Muscle layer of duodenum (tissue), 2 donors: ENCODE data around the gene CYP4B1.
A peak's percentile ranks its signal among the peaks of the same experiment; 100 is the strongest.
"Not testable (repeated sequence)": the region's sequence is repeated elsewhere in the genome, so short reads cannot be mapped to it uniquely, and the experiment has no call there.

Experiments used
- H3K27ac ChIP-seq: one replicate; pipeline ENCODE4 v1.7.0; 2013; ENCODE audit warnings: mild to moderate bottlenecking, low read length
- H3K27me3 ChIP-seq: one replicate; pipeline ENCODE4 v1.7.0; 2013; ENCODE audit warnings: low read depth, mild to moderate bottlenecking, control low read depth, low read length
- H3K36me3 ChIP-seq, 2 donors: one replicate each; pipeline ENCODE4 v1.7.0; 2013; ENCODE audit warnings: low read length in 2 of 2, control low read depth in 1 of 2, mild to moderate bottlenecking in 1 of 2; ENCODE audit not compliant: insufficient read depth in 2 of 2, control insufficient read depth in 1 of 2
- H3K4me1 ChIP-seq, 2 donors: one replicate each; pipeline ENCODE4 v1.7.0; 2013; ENCODE audit warnings: low read length in 2 of 2, mild to moderate bottlenecking in 2 of 2, control low read depth in 1 of 2, moderate library complexity in 1 of 2; ENCODE audit not compliant: insufficient read depth in 2 of 2, control insufficient read depth in 1 of 2
- H3K4me3 ChIP-seq, 2 donors: one replicate each; pipeline ENCODE4 v1.7.0; 2013; ENCODE audit warnings: low read length in 2 of 2, low read depth in 1 of 2, mild to moderate bottlenecking in 1 of 2
- H3K9me3 ChIP-seq, 2 donors: one replicate each; pipeline ENCODE4 v1.7.0; 2013; ENCODE audit warnings: low read length in 2 of 2, control low read depth in 1 of 2, mild to moderate bottlenecking in 1 of 2; ENCODE audit not compliant: control insufficient read depth in 1 of 2
- donor health status: healthy.

Gene CYP4B1

GRCh38 chr1:46798810-46799209 is at the start of gene CYP4B1:
TSS of gene CYP4B1 (plus strand) at chr1:46799046. CDS start at chr1:46799082, 36 bp downstream.
- Histone ChIP-seq H3K27me3 (no peaks in the 10 kb centered on the region), H3K4me1 (peaks cover 0 to 5% of the 10 kb centered on the region in 2 donors), H3K9me3 (no peaks in the 10 kb centered on the region), H3K27ac (no peak within 1 kb of the TSS), H3K36me3 (no peaks in the 10 kb centered on the region), H3K4me3 (no peak within 1 kb of the TSS)

DNA sequence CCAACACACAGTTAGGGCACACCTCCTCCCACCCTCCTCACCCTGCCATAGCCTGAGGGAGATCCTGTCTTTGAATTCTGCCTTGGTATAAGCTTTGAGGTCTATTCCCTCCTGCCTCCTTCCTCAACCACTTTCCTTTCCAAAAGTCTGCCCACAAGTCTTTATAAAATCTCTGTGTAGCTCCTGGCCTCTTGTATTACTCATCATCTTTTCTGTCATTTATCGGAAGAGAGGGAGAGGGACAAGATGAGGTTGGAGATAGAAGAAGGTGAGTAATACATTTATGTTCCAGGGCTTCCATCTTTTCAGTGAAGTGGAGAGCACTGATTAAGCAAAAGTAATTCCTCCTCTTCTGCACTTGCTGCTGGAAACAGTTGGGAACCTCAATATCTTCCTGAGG is 49.4 kb upstream of the CYP4B1 start:
- H3K4me1 ChIP-seq: no peaks in the 10 kb centered on the region
- no peaks in the 10 kb centered on the region for H3K36me3 ChIP-seq
- no peak overlapping the region for H3K4me3 ChIP-seq
- no peaks in the 10 kb centered on the region for H3K9me3 ChIP-seq
- H3K27me3 ChIP-seq: no peaks in the 10 kb centered on the region
- no peak overlapping the region for H3K27ac ChIP-seq

DNA sequence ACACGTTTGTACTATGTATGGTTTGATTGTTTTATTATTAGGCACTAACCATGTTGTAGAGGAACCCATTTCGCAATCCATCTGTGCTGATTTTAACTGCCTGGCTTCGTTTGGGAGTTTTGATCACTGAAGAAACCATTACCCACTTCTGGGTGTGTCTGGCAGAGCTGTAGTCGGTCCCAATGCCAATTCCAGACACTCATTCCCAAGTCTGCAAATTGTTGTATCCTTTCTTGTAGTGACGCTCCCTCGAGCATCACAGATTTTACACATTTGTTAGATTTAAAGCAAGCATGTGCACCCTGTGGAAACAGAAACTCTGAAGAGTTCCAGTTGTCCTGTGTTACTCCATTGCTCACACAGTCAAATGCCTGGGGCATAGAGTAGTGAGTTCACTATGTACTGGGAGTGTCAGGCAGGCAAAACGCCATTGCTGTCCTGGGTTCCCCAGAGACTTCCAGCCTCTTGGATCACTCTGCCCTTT is 48.9 kb upstream of the CYP4B1 start:
- Histone ChIP-seq H3K9me3 (no peaks in the 10 kb centered on the region), H3K4me1 (no peaks in the 10 kb centered on the region), H3K27me3 (no peaks in the 10 kb centered on the region), H3K36me3 (no peaks in the 10 kb centered on the region), H3K4me3 (no peak overlapping the region), H3K27ac (no peak overlapping the region)

GRCh38 chr1:46753985-46754384 is 44.9 kb upstream of the CYP4B1 start:
- no peaks in the 10 kb centered on the region for H3K27me3 ChIP-seq
- no peaks in the 10 kb centered on the region for H3K9me3 ChIP-seq
- no peak overlapping the region for H3K4me3 ChIP-seq
- H3K36me3 ChIP-seq: no peaks in the 10 kb centered on the region
- no peak overlapping the region for H3K27ac ChIP-seq
- H3K4me1 ChIP-seq: no peaks in the 10 kb centered on the region

DNA sequence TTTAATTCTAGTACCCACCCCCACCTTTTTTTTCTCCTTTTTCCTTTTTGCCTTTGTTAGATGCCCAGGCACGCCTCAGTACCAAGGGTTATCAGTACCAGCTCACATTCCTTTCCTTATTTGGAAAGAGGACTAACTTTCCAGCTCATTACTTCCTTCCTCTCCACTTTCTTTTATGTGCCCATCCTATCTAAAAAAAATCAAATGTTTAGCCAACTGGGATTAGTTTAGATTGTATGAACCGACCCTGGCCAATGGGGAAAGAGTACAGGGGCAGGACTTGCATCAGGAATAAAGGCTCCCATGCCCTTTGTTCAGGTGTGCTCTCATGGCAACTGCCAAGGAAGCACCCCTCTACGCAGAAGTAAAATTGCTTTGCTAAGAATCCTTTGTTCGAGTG is 44.1 kb upstream of the CYP4B1 start:
- H3K4me1 ChIP-seq, H3K27me3 ChIP-seq, H3K9me3 ChIP-seq, H3K36me3 ChIP-seq, H3K4me3 ChIP-seq: not testable (repeated sequence)
- peak overlapping the region; percentile 33 for H3K27ac ChIP-seq

GRCh38 chr1:46755121-46755520 is 43.7 kb upstream of the CYP4B1 start:
- Histone ChIP-seq H3K9me3 (no peaks in the 10 kb centered on the region), H3K4me3 (no peak overlapping the region), H3K27ac (peak overlapping the region; percentile 33), H3K27me3 (no peaks in the 10 kb centered on the region), H3K4me1 (no peaks in the 10 kb centered on the region), H3K36me3 (no peaks in the 10 kb centered on the region)

GRCh38 chr1:46757247-46757955 is 41.4 kb upstream of the CYP4B1 start:
- no peaks in the 10 kb centered on the region for H3K27me3 ChIP-seq
- H3K4me3 ChIP-seq: no peak overlapping the region
- no peaks in the 10 kb centered on the region for H3K9me3 ChIP-seq
- no peaks in the 10 kb centered on the region for H3K36me3 ChIP-seq
- H3K27ac ChIP-seq: no peak overlapping the region
- H3K4me1 ChIP-seq: no peaks in the 10 kb centered on the region

DNA sequence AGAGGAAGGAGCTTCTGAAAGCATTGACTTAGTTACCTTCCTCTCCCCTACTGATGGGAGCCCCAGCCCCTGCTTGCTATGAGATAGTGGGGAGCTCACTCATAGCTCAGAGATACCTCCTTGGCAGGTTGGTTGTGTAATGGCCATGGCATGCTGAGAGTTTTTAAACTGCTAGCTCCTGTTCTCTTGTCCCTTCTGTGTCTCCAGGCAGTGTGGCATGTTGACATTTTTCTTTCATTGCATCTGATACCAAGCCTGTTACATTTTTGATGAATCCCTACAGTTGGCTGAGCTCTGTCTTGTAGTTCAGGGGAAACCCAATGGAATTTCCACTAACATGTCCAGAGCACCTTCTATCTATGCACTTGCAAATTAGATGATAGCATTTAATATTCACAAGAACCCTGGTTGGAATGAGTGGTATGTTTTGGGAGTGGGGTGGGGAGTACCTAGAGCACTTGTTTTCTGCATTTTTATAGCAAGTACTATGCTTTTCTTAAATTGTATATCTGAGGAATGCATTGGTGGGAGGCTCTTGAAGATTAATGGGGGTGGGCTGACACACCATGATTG is 40.8 kb upstream of the CYP4B1 start:
- Histone ChIP-seq H3K27me3 (no peaks in the 10 kb centered on the region), H3K27ac (no peak overlapping the region), H3K36me3 (no peaks in the 10 kb centered on the region), H3K4me1 (no peaks in the 10 kb centered on the region), H3K9me3 (no peaks in the 10 kb centered on the region), H3K4me3 (no peak overlapping the region)

DNA sequence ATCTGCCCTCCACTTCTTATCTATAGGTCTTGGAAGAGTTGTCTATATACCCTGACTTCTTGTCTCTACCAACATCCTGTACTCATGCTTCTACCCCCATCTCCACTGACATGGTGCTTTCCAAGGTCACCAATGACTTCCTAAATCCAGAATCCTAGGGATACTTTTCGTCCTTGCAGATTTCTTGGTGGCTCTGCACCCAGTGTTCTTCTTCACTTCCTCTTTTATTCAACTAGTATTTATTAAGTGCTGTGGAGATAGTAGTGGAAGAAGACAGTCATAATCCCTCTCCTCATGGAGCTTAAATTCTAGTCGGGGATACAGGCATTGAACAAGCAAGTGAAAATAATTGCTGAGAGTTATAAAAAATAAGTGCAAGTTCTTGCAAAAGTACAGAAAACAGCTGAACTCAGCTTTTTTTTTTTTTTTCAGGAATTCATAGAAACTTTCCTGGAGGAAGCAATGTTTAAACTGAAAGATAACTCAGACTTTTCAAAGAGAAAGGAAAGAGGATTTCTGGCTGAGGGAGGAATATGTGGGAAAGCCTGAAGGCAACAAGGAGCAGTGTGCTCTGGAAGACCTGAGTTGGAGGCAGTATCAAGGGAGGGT is 38.2 kb upstream of the CYP4B1 start:
- no peaks in the 10 kb centered on the region for H3K4me1 ChIP-seq
- H3K4me3 ChIP-seq: no peak overlapping the region
- no peak overlapping the region for H3K27ac ChIP-seq
- no peaks in the 10 kb centered on the region for H3K9me3 ChIP-seq
- H3K36me3 ChIP-seq: no peaks in the 10 kb centered on the region
- no peaks in the 10 kb centered on the region for H3K27me3 ChIP-seq

DNA sequence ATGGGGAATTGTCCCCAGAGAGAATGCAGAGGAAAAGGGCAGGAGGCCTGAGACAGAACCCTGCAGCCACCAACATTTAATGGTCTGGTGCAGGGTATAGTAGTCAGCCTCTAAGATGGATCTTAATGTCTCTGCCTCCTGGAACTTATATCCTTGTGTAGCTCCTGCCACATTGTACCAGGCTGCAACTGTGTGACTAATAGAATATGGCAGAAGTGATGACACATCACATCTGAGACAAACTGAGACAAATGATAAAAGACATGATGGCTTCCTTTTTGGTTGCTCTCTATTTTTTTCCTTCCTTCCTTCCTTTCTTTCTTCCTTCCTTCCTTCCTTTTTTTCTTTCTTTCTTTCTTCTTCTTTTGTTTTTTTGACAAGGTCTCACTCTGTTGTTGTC is 37.1 kb upstream of the CYP4B1 start:
- no peaks in the 10 kb centered on the region for H3K27me3 ChIP-seq
- no peaks in the 10 kb centered on the region for H3K4me1 ChIP-seq
- H3K36me3 ChIP-seq: no peaks in the 10 kb centered on the region
- no peak overlapping the region for H3K27ac ChIP-seq
- H3K9me3 ChIP-seq: no peaks in the 10 kb centered on the region
- no peak overlapping the region for H3K4me3 ChIP-seq

DNA sequence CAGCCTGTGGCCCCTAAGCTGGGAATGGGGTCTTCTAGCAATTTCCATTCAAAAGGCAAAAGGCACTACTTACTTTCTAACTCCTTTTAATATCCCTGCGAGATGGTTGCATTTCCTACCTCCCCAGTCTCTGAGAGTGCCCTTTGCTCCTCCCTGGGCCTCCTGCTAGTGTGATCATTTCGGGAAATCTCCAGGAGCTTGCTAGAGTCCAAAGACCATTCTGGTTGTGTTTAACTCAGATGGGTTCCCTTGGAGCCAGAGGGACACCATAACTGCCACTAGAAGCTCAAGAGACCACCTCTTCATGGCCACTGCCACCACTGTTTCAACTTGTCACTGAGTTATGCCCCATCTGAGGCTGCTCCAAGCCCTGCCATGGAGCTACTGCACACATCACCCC is 34.4 kb upstream of the CYP4B1 start:
- Histone ChIP-seq H3K4me3 (no peak overlapping the region), H3K27me3 (no peaks in the 10 kb centered on the region), H3K36me3 (no peaks in the 10 kb centered on the region), H3K27ac (no peak overlapping the region), H3K9me3 (peaks cover 3 to 4% of the 10 kb centered on the region in 2 donors), H3K4me1 (no peaks in the 10 kb centered on the region)
